Left ventricle myocardium inferior (tissue), 1 donor: Measurements from ENCODE around the gene PDK3. TPM values are rescaled to one million over a fixed set of nuclear protein-coding genes. Genes with fewer than 3 reads are reported as not detected.

Experiments
- DNase-seq: peaks from one replicate; pipeline ENCODE4 v3.0.0-alpha.2; 2020
- H3K27ac ChIP-seq: fragments of 200-600 bp; replicated peaks from 2 replicates; pipeline ENCODE4 v1.8.0; 2021
- H3K27me3 ChIP-seq: fragments of 200-600 bp; 2 replicates; pipeline ENCODE4 v1.8.0; 2021; ENCODE audit warnings: low read depth
- H3K36me3 ChIP-seq: fragments of 200-600 bp; 2 replicates; pipeline ENCODE4 v1.8.0; 2021
- H3K4me1 ChIP-seq: fragments of 200-600 bp; 2 replicates; pipeline ENCODE4 v1.8.0; 2021
- H3K4me3 ChIP-seq: fragments of 200-600 bp; 2 replicates; pipeline ENCODE4 v1.8.0; 2021; ENCODE audit warnings: mild to moderate bottlenecking, moderate library complexity
- H3K9me3 ChIP-seq: fragments of 200-600 bp; replicated peaks from 2 replicates; pipeline ENCODE4 v1.8.0; 2021
- intact Hi-C: fragments of 100-400 bp; cut with micrococcal nuclease; formaldehyde crosslinking; loops from one replicate; pipeline ENCODE4 v1.11.0; 2022
- total RNA-seq: library from RNA; stranded (reverse); fragmentation: NEBNext Ultra II Directional; extraction: Animal tissue kit (Norgen Biotek cat#: 25700); gene quantifications from one replicate; pipeline ENCODE4 v1.2.1, GENCODE V29; 2021
- TF ChIP-seq, protein P1 (sequence below): fragments of 200-600 bp; IDR thresholded peaks from 2 replicates; pipeline ENCODE4 v1.8.0; 2021; ENCODE audit warnings: antibody characterized with exemption, mild to moderate bottlenecking, borderline replicate concordance
- donor health status: DM: no; HTN: yes; CAD: no; lungs with severe emphysema.

Gene PDK3
- total RNA-seq, 1 donor from 2014 or later: 10.7 TPM

DNA sequence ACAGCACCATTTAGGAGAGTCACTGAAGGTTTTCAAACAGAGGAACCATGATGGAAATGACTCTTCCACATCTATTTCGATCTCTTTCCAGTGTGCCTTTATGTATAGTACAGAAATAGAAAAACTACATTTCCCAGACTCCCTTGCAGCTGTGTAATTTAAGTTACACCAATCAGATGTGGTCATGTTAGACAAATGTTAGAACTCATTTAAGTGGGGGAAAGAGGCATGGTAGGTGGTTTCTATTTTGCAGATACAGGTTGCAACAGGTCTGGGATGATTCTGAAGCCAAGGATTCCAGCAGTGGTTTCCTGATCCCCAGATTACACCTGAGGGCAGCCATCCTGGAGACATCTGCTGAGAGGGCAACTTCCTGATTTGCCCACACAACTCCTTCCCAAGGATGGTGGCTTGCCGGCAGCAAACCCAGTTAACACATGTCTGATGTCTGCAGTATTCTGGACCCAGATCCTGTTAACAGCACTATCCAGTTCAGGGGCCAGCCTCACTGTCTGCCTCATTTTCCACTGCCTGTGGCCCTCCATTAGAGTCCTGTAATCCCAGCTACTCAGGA is 38.7 kb upstream of the PDK3 start:
- Histone ChIP-seq H3K9me3 (no peaks in the 10 kb centered on the region), H3K36me3 (no peaks in the 10 kb centered on the region), H3K27me3 (no peaks in the 10 kb centered on the region), H3K4me3 (no peak overlapping the region), H3K4me1 (no peaks in the 10 kb centered on the region), H3K27ac (no peak overlapping the region)
- intact Hi-C loops: no loop called here
- no peak for DNase-seq
- TF ChIP-seq, protein P1, sequence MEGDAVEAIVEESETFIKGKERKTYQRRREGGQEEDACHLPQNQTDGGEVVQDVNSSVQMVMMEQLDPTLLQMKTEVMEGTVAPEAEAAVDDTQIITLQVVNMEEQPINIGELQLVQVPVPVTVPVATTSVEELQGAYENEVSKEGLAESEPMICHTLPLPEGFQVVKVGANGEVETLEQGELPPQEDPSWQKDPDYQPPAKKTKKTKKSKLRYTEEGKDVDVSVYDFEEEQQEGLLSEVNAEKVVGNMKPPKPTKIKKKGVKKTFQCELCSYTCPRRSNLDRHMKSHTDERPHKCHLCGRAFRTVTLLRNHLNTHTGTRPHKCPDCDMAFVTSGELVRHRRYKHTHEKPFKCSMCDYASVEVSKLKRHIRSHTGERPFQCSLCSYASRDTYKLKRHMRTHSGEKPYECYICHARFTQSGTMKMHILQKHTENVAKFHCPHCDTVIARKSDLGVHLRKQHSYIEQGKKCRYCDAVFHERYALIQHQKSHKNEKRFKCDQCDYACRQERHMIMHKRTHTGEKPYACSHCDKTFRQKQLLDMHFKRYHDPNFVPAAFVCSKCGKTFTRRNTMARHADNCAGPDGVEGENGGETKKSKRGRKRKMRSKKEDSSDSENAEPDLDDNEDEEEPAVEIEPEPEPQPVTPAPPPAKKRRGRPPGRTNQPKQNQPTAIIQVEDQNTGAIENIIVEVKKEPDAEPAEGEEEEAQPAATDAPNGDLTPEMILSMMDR: no peak

DNA sequence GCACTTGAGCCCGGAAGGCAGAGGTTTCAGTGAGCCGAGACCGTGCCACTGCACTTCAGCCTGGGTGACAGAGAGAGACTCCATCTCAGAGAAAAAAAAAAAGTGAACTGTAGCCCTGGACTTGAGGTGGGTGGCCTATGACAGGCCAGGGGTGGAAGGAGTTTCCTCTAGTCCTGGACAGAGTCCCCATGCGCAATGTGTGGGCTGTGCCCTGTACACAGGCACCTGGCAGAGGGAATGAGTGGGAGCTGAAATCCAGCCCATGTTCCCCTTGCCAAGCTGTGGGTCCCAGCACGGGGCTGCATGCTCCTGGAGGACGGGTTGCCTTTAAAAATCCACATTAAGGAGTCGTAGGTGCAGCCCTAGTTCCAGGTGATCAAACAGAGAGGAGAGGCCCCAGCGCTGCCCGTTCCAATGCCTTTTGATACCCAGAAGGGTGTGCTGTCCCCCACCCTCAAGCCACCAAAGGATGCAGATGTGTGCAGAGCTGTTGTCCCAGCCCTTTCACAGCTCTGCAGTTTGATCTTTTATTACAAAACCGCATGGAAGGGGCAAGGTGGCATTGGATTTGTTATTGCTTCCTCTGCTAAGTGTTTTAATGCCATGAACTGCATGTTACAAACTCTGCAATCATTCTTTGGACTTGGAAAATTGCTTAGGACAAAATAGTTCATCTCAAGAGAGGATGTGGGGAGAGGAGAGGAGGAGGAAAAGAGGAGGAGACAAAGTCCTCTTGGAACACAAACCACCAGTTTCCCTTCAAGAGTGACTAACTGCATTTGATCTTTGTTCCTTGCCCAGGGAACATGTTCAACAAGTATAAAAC is 38.0 kb upstream of the PDK3 start:
- intact Hi-C loops: no loop called here
- TF ChIP-seq, protein P1: no peak
- H3K4me3 ChIP-seq: no peak overlapping the region
- H3K9me3 ChIP-seq: no peaks in the 10 kb centered on the region
- H3K27me3 ChIP-seq: no peaks in the 10 kb centered on the region
- no peaks in the 10 kb centered on the region for H3K4me1 ChIP-seq
- H3K27ac ChIP-seq: no peak overlapping the region
- no peak for DNase-seq
- no peaks in the 10 kb centered on the region for H3K36me3 ChIP-seq

- no peaks in the 10 kb centered on the region for H3K36me3 ChIP-seq
- no peak overlapping the region for H3K4me3 ChIP-seq
- no peaks in the 10 kb centered on the region for H3K27me3 ChIP-seq
- no peaks in the 10 kb centered on the region for H3K4me1 ChIP-seq
- no peak overlapping the region for H3K27ac ChIP-seq
- no peaks in the 10 kb centered on the region for H3K9me3 ChIP-seq
- intact Hi-C loops: no loop called here
- TF ChIP-seq, protein P1: no peak
- DNase-seq: no peak
These were observed 37.4 kb upstream of the PDK3 start for GRCh38 chrX:24427747-24428019.

GRCh38 chrX:24428516-24428915 is 36.6 kb upstream of the PDK3 start:
- intact Hi-C loops: no loop called here
- H3K27me3 ChIP-seq: no peaks in the 10 kb centered on the region
- H3K27ac ChIP-seq: no peak overlapping the region
- no peak overlapping the region for H3K4me3 ChIP-seq
- no peak for DNase-seq
- TF ChIP-seq, protein P1: no peak
- no peaks in the 10 kb centered on the region for H3K9me3 ChIP-seq
- no peaks in the 10 kb centered on the region for H3K36me3 ChIP-seq
- H3K4me1 ChIP-seq: no peaks in the 10 kb centered on the region

DNA sequence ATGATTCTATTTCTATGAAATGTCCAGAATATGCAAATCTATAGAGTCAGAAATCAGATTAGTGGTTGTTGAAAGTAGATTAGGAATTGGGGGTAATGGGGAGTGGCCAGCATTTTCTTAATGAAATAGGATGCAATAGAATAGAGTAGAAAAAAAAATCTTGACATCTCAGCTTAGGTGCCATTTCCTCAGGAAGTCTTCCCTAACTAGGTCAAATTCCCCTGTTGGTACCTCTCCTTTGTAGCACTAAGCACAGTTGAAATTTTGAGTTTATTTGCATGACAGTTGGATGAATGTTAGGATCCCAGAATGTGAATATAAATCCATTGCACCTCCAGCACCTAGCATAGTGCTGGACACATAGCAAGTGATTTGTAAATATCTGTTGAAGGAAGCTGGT is 30.0 kb upstream of the PDK3 start:
- H3K27ac ChIP-seq: no peak overlapping the region
- no peaks in the 10 kb centered on the region for H3K4me1 ChIP-seq
- H3K9me3 ChIP-seq: no peaks in the 10 kb centered on the region
- no peaks in the 10 kb centered on the region for H3K27me3 ChIP-seq
- DNase-seq: no peak
- TF ChIP-seq, protein P1: no peak
- no peaks in the 10 kb centered on the region for H3K36me3 ChIP-seq
- intact Hi-C loops: no loop called here
- H3K4me3 ChIP-seq: no peak overlapping the region
